ENCODE results near the gene ANKS6.

ANKS6 gene

DNA sequence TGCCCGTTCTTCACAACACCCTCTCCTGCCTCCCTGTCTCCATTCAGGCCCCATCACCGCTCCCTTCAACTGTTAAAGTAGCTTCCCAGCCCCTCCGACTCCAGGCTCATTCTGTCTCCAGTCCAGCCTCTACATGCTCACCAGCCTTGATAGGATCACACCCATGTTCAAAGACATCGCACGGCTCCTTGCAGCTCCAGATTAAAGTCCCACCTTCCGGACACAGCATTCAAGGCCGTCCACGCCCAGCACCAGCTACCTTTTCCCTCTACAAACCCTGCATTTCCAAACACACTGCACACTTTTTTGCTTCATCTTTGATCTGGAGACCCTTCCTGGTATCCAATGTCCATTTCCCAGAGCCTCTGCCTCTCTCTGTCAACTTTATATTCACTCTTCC, 94.0 kb downstream of the ANKS6 start:
- TF ChIP-seq EZH2 (IDR thresholded peaks at IDR 0.05; ENCODE audit: borderline replicate concordance, low read depth, low read length, severe bottlenecking) = no peak
- TF ChIP-seq, protein P1, sequence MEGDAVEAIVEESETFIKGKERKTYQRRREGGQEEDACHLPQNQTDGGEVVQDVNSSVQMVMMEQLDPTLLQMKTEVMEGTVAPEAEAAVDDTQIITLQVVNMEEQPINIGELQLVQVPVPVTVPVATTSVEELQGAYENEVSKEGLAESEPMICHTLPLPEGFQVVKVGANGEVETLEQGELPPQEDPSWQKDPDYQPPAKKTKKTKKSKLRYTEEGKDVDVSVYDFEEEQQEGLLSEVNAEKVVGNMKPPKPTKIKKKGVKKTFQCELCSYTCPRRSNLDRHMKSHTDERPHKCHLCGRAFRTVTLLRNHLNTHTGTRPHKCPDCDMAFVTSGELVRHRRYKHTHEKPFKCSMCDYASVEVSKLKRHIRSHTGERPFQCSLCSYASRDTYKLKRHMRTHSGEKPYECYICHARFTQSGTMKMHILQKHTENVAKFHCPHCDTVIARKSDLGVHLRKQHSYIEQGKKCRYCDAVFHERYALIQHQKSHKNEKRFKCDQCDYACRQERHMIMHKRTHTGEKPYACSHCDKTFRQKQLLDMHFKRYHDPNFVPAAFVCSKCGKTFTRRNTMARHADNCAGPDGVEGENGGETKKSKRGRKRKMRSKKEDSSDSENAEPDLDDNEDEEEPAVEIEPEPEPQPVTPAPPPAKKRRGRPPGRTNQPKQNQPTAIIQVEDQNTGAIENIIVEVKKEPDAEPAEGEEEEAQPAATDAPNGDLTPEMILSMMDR (IDR thresholded peaks at IDR 0.05; ENCODE audit: borderline replicate concordance, extremely low read depth, low read length, poor library complexity, severe bottlenecking) = no peak
- Histone ChIP-seq H3K27me3 (ENCODE audit: insufficient read depth, low read length, poor library complexity) (no peaks in the 10 kb centered on the region), H2AFZ (ENCODE audit: low read depth, low read length) (no peak overlapping the region), H3K4me2 (ENCODE audit: insufficient read depth, low read length) (no peak overlapping the region), H4K20me1 (ENCODE audit: insufficient read depth, low read length) (no peaks in the 10 kb centered on the region), H3K4me3 (ENCODE audit: low read depth in 1 of 2, low read length in 2 of 2) (no peak overlapping the region), H3K79me2 (ENCODE audit: insufficient read depth, low read length) (no peaks in the 10 kb centered on the region), H3K36me3 (ENCODE audit: insufficient read depth, low read length) (no peaks in the 10 kb centered on the region), H3K4me1 (ENCODE audit: insufficient read depth, low read length) (no peaks in the 10 kb centered on the region), H3K9ac (ENCODE audit: low read depth, low read length) (no peak overlapping the region), H3K9me3 (ENCODE audit: insufficient read depth, low read length, severe bottlenecking) (no peaks in the 10 kb centered on the region), H3K27ac (ENCODE audit: low read length) (no peak overlapping the region)
- DNase-seq = no peak
- no peak for ATAC-seq (ENCODE audit: insufficient read depth, low read depth)

DNA sequence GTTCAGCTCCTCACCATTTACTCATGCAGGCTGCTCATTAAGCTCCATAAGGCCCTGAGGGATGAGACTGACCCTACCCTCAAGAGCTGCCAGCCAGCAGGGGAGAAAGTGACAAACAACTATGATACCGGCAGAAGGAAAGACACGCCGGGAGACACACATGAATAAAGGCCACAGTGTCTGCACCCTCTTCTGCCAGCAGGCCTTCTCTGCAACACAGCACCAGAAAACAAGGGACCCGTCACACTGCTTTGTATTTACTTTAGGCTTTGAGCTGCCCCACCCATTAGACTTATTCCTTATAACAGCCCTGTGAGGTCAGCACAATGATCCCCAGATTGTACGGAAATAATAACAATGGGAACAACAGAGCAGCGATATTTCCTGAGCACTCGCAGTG, 94.8 kb downstream of the ANKS6 start:
- H4K20me1 ChIP-seq (ENCODE audit: insufficient read depth, low read length) = no peaks in the 10 kb centered on the region
- DNase-seq (no peak), ATAC-seq (ENCODE audit: insufficient read depth, low read depth) (no peak)
- H3K27ac ChIP-seq (ENCODE audit: low read length) = no peak overlapping the region
- H2AFZ ChIP-seq (ENCODE audit: low read depth, low read length) = no peak overlapping the region
- H3K4me2 ChIP-seq (ENCODE audit: insufficient read depth, low read length) = no peak overlapping the region
- no peaks in the 10 kb centered on the region for H3K4me1 ChIP-seq (ENCODE audit: insufficient read depth, low read length)
- no peaks in the 10 kb centered on the region for H3K79me2 ChIP-seq (ENCODE audit: insufficient read depth, low read length)
- H3K36me3 ChIP-seq (ENCODE audit: insufficient read depth, low read length) = no peaks in the 10 kb centered on the region
- H3K9ac ChIP-seq (ENCODE audit: low read depth, low read length) = no peak overlapping the region
- no peak for TF ChIP-seq EZH2 (IDR thresholded peaks at IDR 0.05; ENCODE audit: borderline replicate concordance, low read depth, low read length, severe bottlenecking)
- TF ChIP-seq, protein P1 (IDR thresholded peaks at IDR 0.05; ENCODE audit: borderline replicate concordance, extremely low read depth, low read length, poor library complexity, severe bottlenecking) = no peak
- no peaks in the 10 kb centered on the region for H3K9me3 ChIP-seq (ENCODE audit: insufficient read depth, low read length, severe bottlenecking)
- no peak overlapping the region for H3K4me3 ChIP-seq (ENCODE audit: low read depth in 1 of 2, low read length in 2 of 2)
- H3K27me3 ChIP-seq (ENCODE audit: insufficient read depth, low read length, poor library complexity) = no peaks in the 10 kb centered on the region

DNA sequence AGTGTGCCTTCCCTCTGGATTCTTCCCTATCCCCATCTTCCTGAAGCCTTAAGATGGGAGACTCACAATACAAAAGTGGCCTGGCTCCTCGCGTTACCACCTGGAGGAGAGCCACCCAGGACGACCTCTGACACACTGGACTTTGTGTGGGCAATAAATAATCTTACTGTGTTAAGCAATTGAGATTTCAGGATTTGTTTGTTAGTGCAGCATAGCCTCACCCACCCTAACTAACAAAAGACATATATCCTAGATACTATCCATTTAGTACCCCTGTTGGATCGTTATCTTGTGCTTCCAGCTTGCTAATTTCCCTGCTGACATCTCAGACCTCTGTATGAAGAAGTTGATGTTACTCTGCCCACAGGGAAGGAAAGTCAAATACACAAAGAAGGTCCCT, 95.6 kb downstream of the ANKS6 start:
- no peak overlapping the region for H3K4me3 ChIP-seq (ENCODE audit: low read depth in 1 of 2, low read length in 2 of 2)
- no peaks in the 10 kb centered on the region for H4K20me1 ChIP-seq (ENCODE audit: insufficient read depth, low read length)
- no peak for TF ChIP-seq EZH2 (IDR thresholded peaks at IDR 0.05; ENCODE audit: borderline replicate concordance, low read depth, low read length, severe bottlenecking)
- TF ChIP-seq, protein P1 (IDR thresholded peaks at IDR 0.05; ENCODE audit: borderline replicate concordance, extremely low read depth, low read length, poor library complexity, severe bottlenecking) = no peak
- H3K79me2 ChIP-seq (ENCODE audit: insufficient read depth, low read length) = no peaks in the 10 kb centered on the region
- H3K36me3 ChIP-seq (ENCODE audit: insufficient read depth, low read length) = no peaks in the 10 kb centered on the region
- no peaks in the 10 kb centered on the region for H3K9me3 ChIP-seq (ENCODE audit: insufficient read depth, low read length, severe bottlenecking)
- no peak for ATAC-seq (ENCODE audit: insufficient read depth, low read depth)
- H2AFZ ChIP-seq (ENCODE audit: low read depth, low read length) = no peak overlapping the region
- H3K4me1 ChIP-seq (ENCODE audit: insufficient read depth, low read length) = no peaks in the 10 kb centered on the region
- no peak overlapping the region for H3K27ac ChIP-seq (ENCODE audit: low read length)
- H3K27me3 ChIP-seq (ENCODE audit: insufficient read depth, low read length, poor library complexity) = no peaks in the 10 kb centered on the region
- H3K4me2 ChIP-seq (ENCODE audit: insufficient read depth, low read length) = no peak overlapping the region
- DNase-seq = no peak
- no peak overlapping the region for H3K9ac ChIP-seq (ENCODE audit: low read depth, low read length)

DNA sequence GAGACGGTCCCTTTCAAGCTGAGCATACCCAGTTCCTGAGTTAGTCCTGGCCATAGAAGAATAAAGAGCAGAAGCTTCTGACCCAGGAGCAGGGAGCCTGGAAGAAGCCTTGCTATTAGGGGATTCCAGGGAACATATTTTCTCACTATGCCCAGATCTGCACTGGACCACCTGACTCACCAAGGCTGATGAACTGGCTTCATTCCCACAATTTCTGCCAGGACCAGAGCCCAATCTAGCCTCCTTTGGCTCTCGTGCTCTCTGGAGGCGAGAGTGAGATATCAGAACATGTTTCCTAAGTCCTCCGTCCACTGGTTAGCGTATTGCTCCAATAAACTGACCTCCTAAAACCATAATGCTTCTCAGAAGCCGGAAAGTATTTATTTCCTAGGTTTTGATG, 97.5 kb downstream of the ANKS6 start:
- ATAC-seq (ENCODE audit: insufficient read depth, low read depth) = no peak
- TF ChIP-seq, protein P1 (IDR thresholded peaks at IDR 0.05; ENCODE audit: borderline replicate concordance, extremely low read depth, low read length, poor library complexity, severe bottlenecking) = no peak
- no peak for TF ChIP-seq EZH2 (IDR thresholded peaks at IDR 0.05; ENCODE audit: borderline replicate concordance, low read depth, low read length, severe bottlenecking)

More for the DNA sequence above, 97.5 kb downstream of the ANKS6 start:
- no peak overlapping the region for H3K27ac ChIP-seq (ENCODE audit: low read length)
- DNase-seq = no peak
- H2AFZ ChIP-seq (ENCODE audit: low read depth, low read length) = no peak overlapping the region
- no peaks in the 10 kb centered on the region for H3K79me2 ChIP-seq (ENCODE audit: insufficient read depth, low read length)
- no peak overlapping the region for H3K4me3 ChIP-seq (ENCODE audit: low read depth in 1 of 2, low read length in 2 of 2)
- no peaks in the 10 kb centered on the region for H3K4me1 ChIP-seq (ENCODE audit: insufficient read depth, low read length)
- H3K9me3 ChIP-seq (ENCODE audit: insufficient read depth, low read length, severe bottlenecking) = no peaks in the 10 kb centered on the region
- no peaks in the 10 kb centered on the region for H3K27me3 ChIP-seq (ENCODE audit: insufficient read depth, low read length, poor library complexity)
- H3K36me3 ChIP-seq (ENCODE audit: insufficient read depth, low read length) = no peaks in the 10 kb centered on the region
- no peaks in the 10 kb centered on the region for H4K20me1 ChIP-seq (ENCODE audit: insufficient read depth, low read length)
- H3K9ac ChIP-seq (ENCODE audit: low read depth, low read length) = no peak overlapping the region
- H3K4me2 ChIP-seq (ENCODE audit: insufficient read depth, low read length) = no peak overlapping the region

All from DND-41 (cell line).